Muscle layer of duodenum (tissue), 2 donors: ENCODE data around the gene CHST2.

Experiments used
- H3K27ac ChIP-seq: one replicate; pipeline ENCODE4 v1.7.0; 2013; ENCODE audit warnings: mild to moderate bottlenecking, low read length
- H3K27me3 ChIP-seq: one replicate; pipeline ENCODE4 v1.7.0; 2013; ENCODE audit warnings: low read depth, mild to moderate bottlenecking, control low read depth, low read length
- H3K36me3 ChIP-seq, 2 donors: one replicate each; pipeline ENCODE4 v1.7.0; 2013; ENCODE audit warnings: low read length in 2 of 2, control low read depth in 1 of 2, mild to moderate bottlenecking in 1 of 2; ENCODE audit not compliant: insufficient read depth in 2 of 2, control insufficient read depth in 1 of 2
- H3K4me1 ChIP-seq, 2 donors: one replicate each; pipeline ENCODE4 v1.7.0; 2013; ENCODE audit warnings: low read length in 2 of 2, mild to moderate bottlenecking in 2 of 2, control low read depth in 1 of 2, moderate library complexity in 1 of 2; ENCODE audit not compliant: insufficient read depth in 2 of 2, control insufficient read depth in 1 of 2
- H3K4me3 ChIP-seq, 2 donors: one replicate each; pipeline ENCODE4 v1.7.0; 2013; ENCODE audit warnings: low read length in 2 of 2, low read depth in 1 of 2, mild to moderate bottlenecking in 1 of 2
- H3K9me3 ChIP-seq, 2 donors: one replicate each; pipeline ENCODE4 v1.7.0; 2013; ENCODE audit warnings: low read length in 2 of 2, control low read depth in 1 of 2, mild to moderate bottlenecking in 1 of 2; ENCODE audit not compliant: control insufficient read depth in 1 of 2
- donor health status: healthy.

CHST2 gene

DNA sequence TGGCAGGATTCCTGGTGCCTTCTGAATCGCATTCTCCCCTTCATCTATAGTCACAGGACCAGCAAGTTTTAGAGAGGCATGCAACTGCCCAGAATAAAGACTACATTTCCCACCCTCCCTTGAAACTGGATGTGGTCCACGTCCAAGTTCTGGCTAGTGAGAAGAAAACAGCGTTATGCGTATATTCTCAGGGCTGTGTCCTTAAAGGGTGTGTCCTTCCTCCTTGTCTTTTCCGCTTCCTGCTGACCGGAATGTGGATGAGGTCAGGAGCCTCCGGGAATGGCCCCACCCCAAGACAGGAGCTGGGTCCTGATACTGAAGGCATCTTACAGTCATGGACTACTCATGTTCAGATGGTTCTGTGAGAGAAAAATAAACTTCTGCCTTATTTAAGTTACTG lies 20.2 kb downstream of the CHST2 start:
- no peak overlapping the region for H3K27ac ChIP-seq

DNA sequence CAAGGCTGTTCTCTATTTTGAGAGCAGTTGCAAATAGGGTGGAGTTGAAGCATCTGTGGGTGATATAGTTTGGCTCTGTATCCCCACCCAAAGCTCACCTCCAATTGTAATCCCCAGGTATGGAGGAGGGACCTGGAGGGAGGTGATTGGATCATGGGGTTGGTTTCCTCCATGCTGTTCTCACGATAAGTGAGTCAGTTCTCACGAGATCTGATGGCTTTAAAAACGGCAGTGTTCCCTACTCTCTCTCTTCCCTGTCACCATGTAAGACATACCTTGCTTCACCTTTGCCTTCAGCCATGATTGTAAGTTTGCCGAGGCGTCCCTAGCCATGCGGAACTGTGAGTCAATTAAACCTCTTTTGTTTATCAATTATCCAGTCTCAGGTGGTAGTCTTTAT lies 21.0 kb downstream of the CHST2 start:
- no peaks in the 10 kb centered on the region for H3K27me3 ChIP-seq
- H3K9me3 ChIP-seq, result no peaks in the 10 kb centered on the region
- no peak overlapping the region for H3K4me3 ChIP-seq
- H3K27ac ChIP-seq, result no peak overlapping the region
- H3K4me1 ChIP-seq, result no peaks in the 10 kb centered on the region
- H3K36me3 ChIP-seq, result no peaks in the 10 kb centered on the region

More for the DNA sequence above, 20.2 kb downstream of the CHST2 start:
- Histone ChIP-seq H3K36me3 (no peaks in the 10 kb centered on the region), H3K4me3 (no peak overlapping the region), H3K4me1 (no peaks in the 10 kb centered on the region), H3K9me3 (no peaks in the 10 kb centered on the region), H3K27me3 (no peaks in the 10 kb centered on the region)

DNA sequence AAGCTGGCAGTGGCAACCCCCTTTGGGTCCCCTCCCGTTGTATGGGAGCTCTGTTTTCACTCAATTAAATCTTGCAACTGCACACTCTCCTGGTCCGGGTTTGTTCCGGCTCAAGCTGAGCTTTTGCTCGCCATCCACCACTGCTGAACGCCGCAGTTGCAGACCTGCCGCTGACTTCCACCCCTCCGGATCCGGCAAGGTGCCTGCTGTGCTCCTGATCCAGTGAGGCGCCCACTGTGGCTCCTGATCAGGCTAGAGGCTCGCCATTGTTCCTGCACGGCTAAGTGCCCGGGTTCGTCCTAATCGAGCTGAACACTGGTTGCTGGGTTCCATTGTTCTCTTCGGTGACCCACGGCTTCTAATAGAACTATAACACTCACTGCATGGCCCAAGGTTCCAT lies 22.8 kb downstream of the CHST2 start:
- Histone ChIP-seq H3K27me3 (no peaks in the 10 kb centered on the region), H3K4me3 (no peak overlapping the region), H3K4me1 (no peaks in the 10 kb centered on the region), H3K9me3 (no peaks in the 10 kb centered on the region), H3K27ac (no peak overlapping the region), H3K36me3 (no peaks in the 10 kb centered on the region)

DNA sequence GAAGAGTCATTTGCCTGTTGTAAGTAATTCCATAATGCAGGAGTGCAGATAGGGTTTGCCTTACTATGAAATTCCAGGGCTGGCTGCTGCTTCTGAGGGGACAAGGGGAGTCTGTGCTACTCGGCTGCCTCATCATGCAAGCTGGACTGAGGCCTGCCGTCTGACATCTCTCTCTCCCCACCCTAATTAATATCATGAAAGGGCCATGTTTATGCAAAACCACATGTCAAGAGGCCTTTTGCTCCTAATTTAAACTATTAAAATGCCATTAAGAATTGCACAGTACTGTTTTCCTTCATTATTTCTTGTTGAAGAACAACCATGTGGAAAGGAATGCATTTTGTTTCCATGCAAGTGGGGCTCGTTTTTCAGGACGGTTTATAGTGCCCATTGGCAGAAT lies 26.3 kb downstream of the CHST2 start:
- Histone ChIP-seq H3K27ac (no peak overlapping the region), H3K4me1 (no peaks in the 10 kb centered on the region), H3K9me3 (no peaks in the 10 kb centered on the region), H3K36me3 (no peaks in the 10 kb centered on the region), H3K27me3 (no peaks in the 10 kb centered on the region), H3K4me3 (no peak overlapping the region)

DNA sequence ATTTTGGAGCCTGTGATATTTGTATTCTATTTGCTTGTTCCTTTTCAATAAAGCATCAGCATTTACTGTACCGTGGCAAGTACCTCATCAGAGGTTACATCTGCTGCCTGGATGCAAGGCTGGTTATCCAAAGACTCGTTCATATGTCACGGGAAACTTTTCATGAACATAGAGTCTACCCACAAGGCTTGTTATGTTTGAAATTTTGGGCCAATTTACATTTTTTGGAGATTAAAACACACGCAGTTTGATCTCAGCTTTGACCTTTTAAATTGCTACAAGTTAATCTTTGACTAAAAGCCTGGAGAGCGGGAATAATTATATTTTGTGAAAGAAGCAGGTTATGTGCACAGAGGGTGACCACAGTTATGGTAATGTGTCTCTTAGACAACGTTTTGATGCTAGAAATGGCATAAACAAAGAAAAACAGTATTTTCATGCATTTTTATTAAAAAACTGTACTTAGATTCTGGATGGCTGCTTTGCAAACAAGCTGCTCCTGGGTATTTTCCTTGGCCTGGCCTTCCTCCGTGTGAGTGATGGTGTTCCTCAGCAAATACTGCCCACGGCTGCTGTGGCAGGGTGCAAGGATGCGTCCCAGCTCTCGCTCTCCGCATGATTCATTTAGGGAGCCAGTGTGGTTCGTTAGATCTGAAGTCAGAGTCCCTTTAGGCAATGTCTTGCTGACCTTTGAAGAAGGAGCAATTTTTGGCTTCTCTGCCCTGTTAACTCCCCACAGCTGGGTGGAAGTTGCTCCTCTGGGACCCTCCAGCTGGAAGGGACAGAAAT lies 27.1 kb downstream of the CHST2 start:
- H3K4me3 ChIP-seq, result no peak overlapping the region
- no peaks in the 10 kb centered on the region for H3K9me3 ChIP-seq
- H3K4me1 ChIP-seq, result no peaks in the 10 kb centered on the region
- no peaks in the 10 kb centered on the region for H3K36me3 ChIP-seq
- no peak overlapping the region for H3K27ac ChIP-seq
- H3K27me3 ChIP-seq, result no peaks in the 10 kb centered on the region

DNA sequence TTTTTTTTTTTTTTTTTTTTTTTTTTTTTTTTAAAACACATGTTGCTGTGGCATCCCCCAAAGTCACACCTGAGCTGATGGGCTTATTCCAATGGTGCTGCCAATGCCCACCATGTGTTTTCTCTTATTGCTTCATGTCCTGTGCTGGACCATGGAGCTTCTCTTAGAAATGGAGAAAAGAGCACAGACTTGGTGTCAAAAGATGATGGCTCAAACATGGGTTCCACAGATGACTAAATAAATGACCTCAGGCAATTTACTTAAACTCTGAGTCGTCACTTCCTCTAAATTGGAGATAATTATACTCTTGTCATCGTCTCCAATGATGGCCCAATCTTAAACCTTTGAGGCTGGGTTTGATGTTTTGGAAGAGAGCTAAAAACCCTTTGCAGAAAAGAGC lies 28.1 kb downstream of the CHST2 start:
- Histone ChIP-seq H3K9me3 (no peaks in the 10 kb centered on the region), H3K27me3 (no peaks in the 10 kb centered on the region), H3K36me3 (no peaks in the 10 kb centered on the region), H3K4me1 (no peaks in the 10 kb centered on the region), H3K27ac (no peak overlapping the region), H3K4me3 (no peak overlapping the region)

DNA sequence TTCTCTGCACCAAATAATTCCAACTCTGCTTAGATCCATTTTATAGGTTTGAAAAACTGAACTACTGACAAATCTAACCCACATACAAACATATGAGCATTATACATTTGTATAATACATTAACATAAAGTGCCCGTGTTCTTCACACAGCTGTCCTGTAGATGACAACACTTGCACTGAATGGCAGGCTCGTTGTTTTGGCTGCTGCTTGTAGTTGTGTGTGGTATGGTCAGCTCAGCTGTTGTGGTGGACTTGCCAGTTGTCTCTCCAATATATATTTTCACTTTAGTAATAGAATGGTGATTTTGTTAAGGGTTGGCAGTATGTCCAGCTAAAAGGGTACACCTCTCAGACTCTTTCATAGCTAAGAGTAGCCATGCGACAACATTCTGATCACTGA lies 30.5 kb downstream of the CHST2 start:
- Histone ChIP-seq H3K9me3 (no peaks in the 10 kb centered on the region), H3K4me3 (no peak overlapping the region), H3K36me3 (no peaks in the 10 kb centered on the region), H3K27ac (no peak overlapping the region), H3K4me1 (no peaks in the 10 kb centered on the region), H3K27me3 (no peaks in the 10 kb centered on the region)

DNA sequence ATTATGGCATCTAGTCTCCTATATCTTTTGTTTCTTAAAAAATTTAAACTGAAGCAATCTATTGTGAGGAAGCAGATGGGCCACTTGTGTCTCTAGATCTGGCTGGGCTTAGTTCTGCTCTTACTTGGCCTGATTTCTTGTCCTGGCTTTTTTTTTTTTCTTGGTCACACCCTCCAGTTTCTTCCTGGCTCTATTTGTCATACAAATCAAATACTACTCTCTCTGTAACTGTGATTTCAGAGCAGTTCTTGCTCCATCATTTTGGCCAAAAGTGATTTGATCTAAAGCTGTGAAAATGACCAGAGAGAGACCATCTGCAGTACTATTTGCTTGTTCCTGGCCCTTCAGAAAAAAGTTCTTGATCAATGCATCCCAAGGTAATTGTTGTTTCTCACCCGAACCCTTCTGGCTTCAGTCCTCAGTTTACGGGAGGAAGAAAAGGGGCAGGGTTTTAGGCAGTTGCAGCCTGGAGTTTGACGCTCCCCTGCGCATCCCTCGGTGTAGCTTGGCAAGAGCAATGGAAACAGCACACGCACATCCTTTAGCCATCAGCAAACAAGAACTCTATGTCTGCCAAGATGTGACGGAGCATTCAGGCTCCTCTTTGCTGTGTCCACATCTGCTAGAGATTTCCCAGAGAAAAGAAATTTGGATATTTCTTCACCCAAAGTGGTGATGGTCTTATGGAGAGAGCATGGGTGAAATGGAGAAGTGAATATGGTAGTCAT lies 31.6 kb downstream of the CHST2 start:
- H3K4me3 ChIP-seq, result no peak overlapping the region
- H3K27ac ChIP-seq, result no peak overlapping the region
- H3K36me3 ChIP-seq, result no peaks in the 10 kb centered on the region
- no peaks in the 10 kb centered on the region for H3K9me3 ChIP-seq
- no peaks in the 10 kb centered on the region for H3K4me1 ChIP-seq
- no peaks in the 10 kb centered on the region for H3K27me3 ChIP-seq

DNA sequence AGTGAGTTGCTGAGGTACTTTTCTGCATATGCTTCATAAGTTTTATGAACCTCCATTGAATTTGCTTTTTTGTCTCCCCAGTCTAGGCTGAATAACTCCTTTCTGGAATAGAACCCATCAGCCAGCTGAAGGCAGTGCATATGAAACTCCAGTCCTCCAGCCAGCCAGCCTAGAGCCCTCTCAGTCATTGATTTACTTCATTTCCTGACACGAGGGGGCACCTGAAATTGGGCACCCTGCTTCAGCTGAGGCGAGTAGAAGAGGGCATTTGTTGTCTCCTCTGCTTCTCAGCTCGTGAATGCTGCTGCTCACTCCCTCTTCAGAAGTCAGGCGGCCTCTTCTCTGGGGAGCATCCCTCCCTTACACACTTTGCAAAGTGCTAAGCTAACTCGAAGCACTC lies 32.5 kb downstream of the CHST2 start:
- H3K27ac ChIP-seq, result no peak overlapping the region
- H3K36me3 ChIP-seq, result no peaks in the 10 kb centered on the region
- no peaks in the 10 kb centered on the region for H3K4me1 ChIP-seq
- no peak overlapping the region for H3K4me3 ChIP-seq
- H3K27me3 ChIP-seq, result no peaks in the 10 kb centered on the region
- H3K9me3 ChIP-seq, result no peaks in the 10 kb centered on the region

DNA sequence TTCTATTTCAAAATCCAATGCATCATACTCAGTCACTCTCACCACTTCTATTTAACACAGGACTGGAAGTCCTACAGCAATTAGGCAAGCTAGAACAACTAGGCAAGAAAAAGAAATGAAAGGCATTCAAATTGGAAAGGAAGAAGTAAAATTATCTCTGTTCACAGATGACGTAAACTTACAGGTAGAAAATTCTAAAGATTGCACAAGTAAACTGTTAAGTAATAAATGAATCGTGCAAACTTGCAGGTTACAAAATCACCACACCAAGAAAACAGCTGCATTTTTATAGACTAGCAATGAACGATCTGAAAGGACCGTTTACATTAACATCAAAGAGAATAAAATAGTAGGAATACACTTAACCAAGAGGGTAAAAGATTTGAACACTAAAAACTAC lies 36.2 kb downstream of the CHST2 start:
- H3K36me3 ChIP-seq, result no peaks in the 10 kb centered on the region
- H3K4me1 ChIP-seq, result no peaks in the 10 kb centered on the region

DNA sequence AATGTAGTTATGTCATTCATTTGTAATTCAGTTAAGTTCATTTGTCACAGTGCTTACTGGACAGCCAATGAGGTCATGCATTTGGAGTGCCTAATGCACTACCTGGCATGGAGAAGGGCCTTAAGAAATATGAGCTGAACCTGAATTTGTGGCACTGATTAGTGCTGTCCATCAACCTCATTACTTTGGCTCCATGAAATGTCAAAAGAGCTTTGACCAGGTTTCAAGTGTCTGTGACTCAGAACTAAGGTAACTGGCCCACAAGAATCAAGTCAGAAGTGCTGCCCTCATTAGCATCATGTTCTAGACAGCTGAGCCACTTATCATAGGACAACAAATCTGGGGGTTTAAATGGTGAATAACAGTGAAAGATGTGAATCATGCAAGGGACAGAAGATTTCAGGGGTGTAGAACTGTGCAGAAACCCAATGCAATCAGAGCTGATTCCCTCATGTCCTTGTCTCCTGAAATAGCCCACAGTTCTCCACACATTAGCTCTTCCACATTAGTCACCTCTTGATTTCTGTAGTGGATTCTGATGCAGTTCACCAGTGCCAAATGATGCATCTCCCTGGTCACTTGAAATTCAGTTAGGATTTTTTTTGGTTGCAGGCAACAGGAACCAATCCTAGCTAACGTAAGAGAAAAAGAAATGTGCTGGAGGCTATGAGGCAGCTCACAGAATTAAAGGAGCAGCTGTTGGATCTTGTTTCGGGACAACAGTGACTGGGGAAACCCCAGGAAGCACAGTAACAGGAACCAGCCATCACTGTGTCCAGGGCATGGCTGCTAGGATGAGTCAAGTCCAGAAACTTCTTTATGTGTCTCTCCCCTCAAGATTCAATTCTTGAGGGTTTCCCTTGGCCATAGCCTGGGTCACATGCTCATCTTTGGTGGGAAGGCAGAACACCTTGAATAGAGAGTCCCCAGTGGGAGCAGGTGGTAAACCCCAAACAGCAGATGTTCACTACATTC lies 38.7 kb downstream of the CHST2 start:
- no peaks in the 10 kb centered on the region for H3K36me3 ChIP-seq
- no peaks in the 10 kb centered on the region for H3K27me3 ChIP-seq
- no peaks in the 10 kb centered on the region for H3K4me1 ChIP-seq
- H3K9me3 ChIP-seq, result no peaks in the 10 kb centered on the region
- no peak overlapping the region for H3K4me3 ChIP-seq
- H3K27ac ChIP-seq, result no peak overlapping the region

More for the DNA sequence above, 36.2 kb downstream of the CHST2 start:
- H3K9me3 ChIP-seq, result no peaks in the 10 kb centered on the region
- no peak overlapping the region for H3K4me3 ChIP-seq
- H3K27me3 ChIP-seq, result no peaks in the 10 kb centered on the region
- no peak overlapping the region for H3K27ac ChIP-seq
